Measurements from ENCODE around the gene MPZL1.

DNA sequence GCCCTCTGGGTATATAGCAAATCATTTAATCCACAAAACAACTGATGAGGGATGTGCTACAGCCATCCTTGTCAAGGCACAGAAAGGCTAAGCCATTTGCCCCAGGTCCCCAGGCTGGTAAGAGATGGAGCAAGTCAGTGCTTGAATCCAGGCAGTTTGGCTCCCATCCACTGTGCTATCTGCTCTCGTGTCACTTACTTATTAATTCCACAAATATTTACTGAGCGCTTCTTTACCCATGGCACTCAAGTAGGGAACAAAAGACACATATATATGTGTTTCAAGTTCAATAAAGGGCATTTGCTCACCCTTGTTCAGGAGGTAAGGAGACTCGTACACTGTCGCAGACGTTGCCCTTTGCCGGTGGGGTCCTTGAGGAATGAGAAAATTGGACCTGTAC lies 38.6 kb upstream of the MPZL1 start:
- TF ChIP-seq CTCF (IDR thresholded peaks at IDR 0.05; ENCODE audit: borderline replicate concordance, extremely low read depth, low read length, poor library complexity, severe bottlenecking), result no peak
- no peak for TF ChIP-seq EZH2 (IDR thresholded peaks at IDR 0.05; ENCODE audit: borderline replicate concordance, low read depth, low read length, severe bottlenecking)

Measured in DND-41 (cell line).